Stimulated activated memory B cell treated with anti-CD40 and anti-IgM and Interleukin-4, amounts not matched to agents 10 μg/mL and 1 μg/mL and 100 μg/mL, for 72 hours (primary cell): ENCODE results near the gene FCAR.
"Not testable (repeated sequence)": the region's sequence is repeated elsewhere in the genome, so short reads cannot be mapped to it uniquely, and the experiment has no call there.

Source experiments
- ATAC-seq: fragments of 150-1000 bp; cut with Tn5 transposase; 2 replicates; pipeline ENCODE4 v1.10.0; 2021
- H3K27ac Mint-ChIP-seq: one replicate; pipeline ENCODE4 v1.8.0; 2022; ENCODE audit warnings: mild to moderate bottlenecking, mixed read lengths
- H3K27me3 Mint-ChIP-seq: one replicate; pipeline ENCODE4 v1.8.0; 2022; ENCODE audit warnings: mixed read lengths
- H3K36me3 Mint-ChIP-seq: one replicate; pipeline ENCODE4 v1.8.0; 2022; ENCODE audit warnings: mixed read lengths
- H3K4me1 Mint-ChIP-seq: one replicate; pipeline ENCODE4 v1.8.0; 2022; ENCODE audit warnings: mixed read lengths
- H3K4me3 Mint-ChIP-seq: one replicate; pipeline ENCODE4 v1.8.0; 2022; ENCODE audit warnings: mild to moderate bottlenecking, moderate library complexity, mixed read lengths
- H3K9me3 Mint-ChIP-seq: one replicate; pipeline ENCODE4 v1.8.0; 2022; ENCODE audit warnings: mixed read lengths

The FCAR gene

DNA sequence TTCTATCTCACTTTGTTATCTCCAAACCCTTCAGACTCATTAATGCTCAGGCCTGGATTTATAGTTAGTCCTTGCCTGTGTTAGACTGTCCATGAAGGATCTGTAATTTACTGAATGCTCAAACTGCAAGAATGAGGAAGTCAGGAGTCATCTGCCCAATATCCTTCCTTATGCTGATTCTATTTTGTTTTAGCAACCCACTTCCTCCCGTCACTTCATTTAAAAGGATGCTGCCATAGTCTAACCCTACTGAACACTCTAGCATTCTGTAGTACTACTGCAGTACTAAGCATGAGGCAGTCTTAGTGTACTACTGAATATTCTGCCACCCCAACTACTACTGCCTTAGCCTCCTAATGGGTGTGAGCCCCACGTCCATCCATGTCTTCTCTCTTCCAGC lies 1.5 kb downstream of the FCAR start:
- H3K27ac Mint-ChIP-seq, result no peak overlapping the region
- H3K4me1 Mint-ChIP-seq, result no peaks in the 10 kb centered on the region
- H3K36me3 Mint-ChIP-seq, result no peaks in the 10 kb centered on the region
- H3K4me3 Mint-ChIP-seq, result no peak overlapping the region
- ATAC-seq, result no peak
- H3K9me3 Mint-ChIP-seq, result no peaks in the 10 kb centered on the region
- H3K27me3 Mint-ChIP-seq, result peaks cover 8% of the 10 kb centered on the region

DNA sequence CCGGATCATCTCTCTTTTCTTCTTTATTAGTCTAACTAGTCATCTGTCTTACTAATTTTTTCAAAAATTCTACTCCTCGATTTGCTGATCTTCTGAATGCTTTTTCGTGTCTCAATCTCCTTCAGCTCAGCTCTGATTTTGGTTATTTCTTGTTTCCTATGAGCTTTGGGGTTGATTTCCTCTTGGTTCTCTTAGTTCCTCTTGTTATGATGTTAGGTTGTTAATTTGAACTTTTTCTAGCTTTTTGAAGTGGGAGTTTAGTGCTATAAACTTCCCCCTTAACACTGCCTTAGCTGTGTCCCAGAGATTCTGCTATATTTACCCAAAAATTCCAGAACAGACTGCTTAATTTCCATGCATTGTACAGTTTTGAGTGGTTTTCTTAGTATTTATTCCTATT lies 3.4 kb downstream of the FCAR start:
- Mint-ChIP-seq H3K27me3 (peaks cover 21% of the 10 kb centered on the region), H3K4me3 (no peak overlapping the region), H3K4me1 (no peaks in the 10 kb centered on the region), H3K27ac (no peak overlapping the region), H3K9me3 (no peaks in the 10 kb centered on the region), H3K36me3 (no peaks in the 10 kb centered on the region)
- ATAC-seq, result no peak

DNA sequence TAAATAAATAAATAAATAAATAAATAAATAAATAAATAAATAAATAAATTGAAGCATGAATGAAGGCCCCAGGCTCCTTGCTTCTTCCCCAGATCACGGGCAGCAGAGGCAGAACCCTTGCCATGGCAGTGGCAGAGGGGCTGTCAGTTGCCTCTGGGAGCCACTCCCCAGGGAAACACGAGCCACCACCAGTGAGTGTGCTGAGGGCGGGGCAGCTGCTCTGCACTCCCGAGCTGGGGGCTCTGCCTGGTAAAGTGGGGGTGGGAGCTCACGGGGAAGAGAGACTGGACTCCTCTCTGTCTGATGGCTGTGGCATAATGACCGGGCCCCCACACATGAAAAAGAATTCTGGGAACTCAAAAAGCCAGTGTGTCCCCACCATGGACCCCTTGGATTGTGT lies 7.8 kb downstream of the FCAR start:
- H3K9me3 Mint-ChIP-seq, result no peaks in the 10 kb centered on the region
- peaks cover 21% of the 10 kb centered on the region for H3K27me3 Mint-ChIP-seq
- H3K27ac Mint-ChIP-seq, result no peak overlapping the region
- no peaks in the 10 kb centered on the region for H3K36me3 Mint-ChIP-seq
- H3K4me3 Mint-ChIP-seq, result no peak overlapping the region
- no peak for ATAC-seq
- H3K4me1 Mint-ChIP-seq, result no peaks in the 10 kb centered on the region

DNA sequence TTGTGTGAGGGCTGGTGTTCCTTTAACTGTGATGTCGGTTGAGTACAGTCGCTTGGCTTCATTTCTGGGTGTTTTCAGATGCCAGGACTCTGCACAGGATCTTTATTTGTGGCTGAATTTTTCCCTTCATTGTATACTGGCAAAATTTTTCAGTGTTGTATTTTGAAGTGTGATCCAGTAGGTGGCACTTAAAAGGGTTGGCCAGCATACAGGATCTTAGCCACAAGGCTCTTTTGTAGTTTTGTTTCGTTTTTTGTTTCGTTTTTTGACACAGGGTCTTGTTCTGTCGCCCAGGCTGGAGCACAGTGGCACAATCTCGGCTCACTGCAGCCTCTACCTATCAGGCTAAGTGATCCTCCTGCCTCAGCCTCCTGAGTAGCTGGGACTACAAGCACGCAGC lies 8.7 kb downstream of the FCAR start:
- no peak for ATAC-seq
- Mint-ChIP-seq H3K36me3 (no peaks in the 10 kb centered on the region), H3K4me3 (no peak overlapping the region), H3K27me3 (peaks cover 21% of the 10 kb centered on the region), H3K4me1 (no peaks in the 10 kb centered on the region), H3K9me3 (no peaks in the 10 kb centered on the region), H3K27ac (no peak overlapping the region)

DNA sequence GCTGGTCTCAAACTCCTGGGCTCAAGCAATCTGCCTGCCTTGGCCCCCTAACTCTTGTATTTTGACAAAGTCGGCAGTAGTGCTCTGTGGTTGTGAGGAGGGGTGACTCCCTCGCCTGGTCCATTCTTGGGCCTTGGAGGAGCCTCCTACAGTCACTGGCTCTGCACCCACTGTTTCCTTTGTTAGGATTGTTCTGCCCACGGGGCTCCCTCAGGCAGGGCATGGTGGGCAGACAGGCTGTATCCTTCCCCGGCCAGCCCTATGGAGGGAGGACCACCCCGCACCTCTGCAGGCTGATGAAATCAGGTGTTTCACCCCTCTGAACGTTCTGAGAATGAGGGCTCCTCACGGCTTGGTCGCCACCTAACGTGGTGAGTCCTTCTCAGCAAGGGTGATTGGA lies 9.2 kb downstream of the FCAR start:
- Mint-ChIP-seq H3K9me3 (no peaks in the 10 kb centered on the region), H3K27me3 (peaks cover 21% of the 10 kb centered on the region), H3K36me3 (no peaks in the 10 kb centered on the region), H3K4me3 (no peak overlapping the region), H3K27ac (no peak overlapping the region), H3K4me1 (no peaks in the 10 kb centered on the region)
- ATAC-seq, result no peak

DNA sequence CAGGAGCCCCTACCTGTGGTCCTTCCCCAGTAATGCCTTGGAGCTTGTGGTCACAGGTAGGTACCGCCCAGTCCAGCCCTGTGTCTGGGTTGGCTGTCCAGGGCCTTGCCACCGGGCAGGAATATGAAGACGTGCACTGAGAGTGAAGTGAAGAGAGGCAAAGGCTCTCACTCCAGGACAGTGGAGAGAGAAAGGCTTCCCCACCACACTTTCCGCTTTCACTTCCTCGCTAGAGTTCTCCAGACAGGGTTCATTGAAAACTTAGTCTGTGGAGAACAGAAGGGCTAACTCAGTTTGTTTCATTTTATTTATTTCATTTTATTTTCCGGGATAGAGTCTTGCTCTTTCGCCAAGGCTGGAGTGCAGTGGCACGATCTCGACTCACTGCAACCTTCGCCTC lies 14.2 kb downstream of the FCAR start:
- Mint-ChIP-seq H3K27ac (no peak overlapping the region), H3K36me3 (no peaks in the 10 kb centered on the region), H3K4me3 (no peak overlapping the region), H3K4me1 (no peaks in the 10 kb centered on the region), H3K9me3 (no peaks in the 10 kb centered on the region), H3K27me3 (no peaks in the 10 kb centered on the region)
- no peak for ATAC-seq

DNA sequence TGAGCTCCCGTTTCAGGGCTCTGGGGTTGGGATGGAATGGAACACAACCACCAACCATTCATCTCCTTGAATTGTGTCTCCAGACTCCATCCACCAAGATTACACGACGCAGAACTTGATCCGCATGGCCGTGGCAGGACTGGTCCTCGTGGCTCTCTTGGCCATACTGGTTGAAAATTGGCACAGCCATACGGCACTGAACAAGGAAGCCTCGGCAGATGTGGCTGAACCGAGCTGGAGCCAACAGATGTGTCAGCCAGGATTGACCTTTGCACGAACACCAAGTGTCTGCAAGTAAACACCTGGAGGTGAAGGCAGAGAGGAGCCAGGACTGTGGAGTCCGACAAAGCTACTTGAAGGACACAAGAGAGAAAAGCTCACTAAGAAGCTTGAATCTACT lies 15.5 kb downstream of the FCAR start:
- H3K27me3 Mint-ChIP-seq, result peaks cover 7% of the 10 kb centered on the region
- H3K36me3 Mint-ChIP-seq, result no peaks in the 10 kb centered on the region
- H3K9me3 Mint-ChIP-seq, result no peaks in the 10 kb centered on the region
- no peak overlapping the region for H3K4me3 Mint-ChIP-seq
- ATAC-seq, result no peak
- no peak overlapping the region for H3K27ac Mint-ChIP-seq
- no peaks in the 10 kb centered on the region for H3K4me1 Mint-ChIP-seq

DNA sequence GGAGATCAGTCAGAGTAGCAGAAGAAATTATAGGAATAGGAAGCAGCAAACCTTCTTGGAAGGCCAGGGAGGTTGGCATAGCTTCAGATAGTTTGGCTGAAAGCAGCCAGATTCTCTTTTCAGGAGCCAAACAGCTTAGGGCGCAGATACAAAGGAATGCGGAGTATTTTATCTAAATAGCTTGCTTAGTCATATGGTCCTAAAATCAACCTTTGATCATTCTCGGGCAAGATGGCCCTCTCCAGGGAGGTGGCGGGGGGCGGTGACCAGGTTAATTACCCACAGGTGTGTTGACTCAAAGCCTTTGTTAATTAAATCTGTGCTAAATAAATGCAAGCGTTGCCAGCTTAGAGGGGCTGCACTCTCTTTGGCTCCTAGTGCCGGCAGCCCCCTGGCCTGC lies 19.4 kb downstream of the FCAR start:
- H3K36me3 Mint-ChIP-seq, result no peaks in the 10 kb centered on the region
- ATAC-seq, result no peak
- no peak overlapping the region for H3K27ac Mint-ChIP-seq
- H3K4me1 Mint-ChIP-seq, result no peaks in the 10 kb centered on the region
- peaks cover 41% of the 10 kb centered on the region for H3K27me3 Mint-ChIP-seq
- no peaks in the 10 kb centered on the region for H3K9me3 Mint-ChIP-seq
- H3K4me3 Mint-ChIP-seq, result no peak overlapping the region

DNA sequence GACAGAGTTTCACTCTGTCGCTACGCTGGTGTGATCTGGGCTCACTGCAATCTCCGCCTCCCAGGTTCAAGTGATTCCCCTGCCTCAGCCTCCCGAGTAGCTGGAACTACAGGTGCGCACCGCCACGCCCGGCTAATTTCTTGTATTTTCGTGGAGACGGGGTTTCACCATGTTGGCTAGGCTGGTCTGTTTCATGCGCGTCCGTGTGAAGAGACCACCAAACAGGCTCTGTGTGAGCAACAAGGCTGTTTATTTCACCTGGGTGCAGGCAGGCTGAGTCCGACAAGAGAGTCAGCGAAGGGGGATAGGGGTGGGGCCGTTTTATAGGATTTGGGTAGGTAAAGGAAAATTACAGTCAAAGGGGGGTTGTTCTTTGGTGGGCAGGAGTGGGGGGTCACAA lies 20.1 kb downstream of the FCAR start:
- H3K4me3 Mint-ChIP-seq, H3K27ac Mint-ChIP-seq, ATAC-seq, H3K36me3 Mint-ChIP-seq, H3K4me1 Mint-ChIP-seq, H3K9me3 Mint-ChIP-seq: not testable (repeated sequence)
- H3K27me3 Mint-ChIP-seq, result peaks cover 48% of the 10 kb centered on the region

DNA sequence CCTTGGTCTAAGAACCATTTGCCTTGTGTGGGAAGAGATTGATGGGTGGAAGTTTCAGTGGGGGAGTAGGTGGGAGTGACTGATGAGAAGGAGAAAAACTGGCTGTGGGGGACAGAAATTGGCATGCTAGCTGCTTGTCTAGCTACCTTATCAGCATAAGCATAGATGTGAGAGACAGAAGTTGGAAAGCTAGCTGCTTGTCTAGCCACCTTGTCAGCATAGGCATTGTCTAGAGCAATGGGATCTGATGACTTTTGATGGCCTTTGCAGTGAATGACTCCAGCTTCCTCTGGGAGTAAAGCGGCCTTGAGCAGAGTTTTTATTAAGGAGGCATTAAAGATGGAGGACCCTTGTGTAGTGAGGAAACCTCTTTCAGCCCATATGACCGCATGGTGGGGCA lies 22.0 kb downstream of the FCAR start:
- H3K36me3 Mint-ChIP-seq, result no peaks in the 10 kb centered on the region
- H3K27me3 Mint-ChIP-seq, result peaks cover 62% of the 10 kb centered on the region
- no peak for ATAC-seq
- H3K9me3 Mint-ChIP-seq, result peaks cover 8% of the 10 kb centered on the region
- no peaks in the 10 kb centered on the region for H3K4me1 Mint-ChIP-seq
- no peak overlapping the region for H3K4me3 Mint-ChIP-seq
- H3K27ac Mint-ChIP-seq, result no peak overlapping the region

DNA sequence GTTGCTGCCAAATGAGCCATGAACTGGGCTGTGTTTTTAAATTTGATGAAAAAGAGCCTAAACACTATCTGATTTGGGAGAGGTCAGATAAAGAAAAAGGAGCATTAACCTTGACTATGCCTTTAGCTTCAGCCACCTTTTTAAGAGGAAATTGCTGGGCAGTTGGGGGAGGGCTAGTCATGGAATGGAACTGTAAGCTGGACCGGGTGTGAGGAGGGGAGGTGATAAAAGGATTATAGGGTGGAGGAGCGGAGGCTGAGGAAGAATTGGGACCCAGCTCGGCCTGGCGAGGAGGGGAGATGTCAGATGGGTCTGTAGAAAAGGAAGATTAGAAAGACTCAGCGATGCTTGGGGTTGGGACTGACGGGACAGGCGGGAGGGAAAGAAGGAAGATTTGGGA lies 24.6 kb downstream of the FCAR start:
- H3K27me3 Mint-ChIP-seq, result peaks cover 62% of the 10 kb centered on the region
- H3K27ac Mint-ChIP-seq, H3K4me1 Mint-ChIP-seq, H3K9me3 Mint-ChIP-seq, H3K36me3 Mint-ChIP-seq, ATAC-seq, H3K4me3 Mint-ChIP-seq: not testable (repeated sequence)

DNA sequence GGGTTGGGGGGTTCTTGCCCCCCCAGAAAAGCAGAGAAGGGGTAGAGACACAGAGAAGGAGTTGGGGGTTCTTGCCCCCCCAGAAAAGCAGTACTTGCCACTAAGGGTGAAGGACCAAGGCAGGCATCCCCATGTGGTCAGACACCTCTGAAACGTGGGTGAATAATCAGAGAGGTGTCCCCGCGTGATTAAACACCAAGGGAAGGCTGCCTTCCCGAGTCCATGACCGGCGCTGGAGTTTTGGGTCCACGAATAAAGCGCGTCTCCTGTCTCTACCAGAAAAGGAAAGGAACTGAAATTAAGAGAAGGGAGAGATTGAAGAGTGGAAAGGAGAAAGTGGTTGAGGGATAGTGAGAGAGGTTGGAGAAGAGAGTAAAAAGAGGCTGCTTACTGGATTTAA lies 25.6 kb downstream of the FCAR start:
- not testable (repeated sequence) for ATAC-seq, H3K9me3 Mint-ChIP-seq, H3K36me3 Mint-ChIP-seq, H3K4me1 Mint-ChIP-seq, H3K4me3 Mint-ChIP-seq, H3K27ac Mint-ChIP-seq
- H3K27me3 Mint-ChIP-seq, result peaks cover 54% of the 10 kb centered on the region

DNA sequence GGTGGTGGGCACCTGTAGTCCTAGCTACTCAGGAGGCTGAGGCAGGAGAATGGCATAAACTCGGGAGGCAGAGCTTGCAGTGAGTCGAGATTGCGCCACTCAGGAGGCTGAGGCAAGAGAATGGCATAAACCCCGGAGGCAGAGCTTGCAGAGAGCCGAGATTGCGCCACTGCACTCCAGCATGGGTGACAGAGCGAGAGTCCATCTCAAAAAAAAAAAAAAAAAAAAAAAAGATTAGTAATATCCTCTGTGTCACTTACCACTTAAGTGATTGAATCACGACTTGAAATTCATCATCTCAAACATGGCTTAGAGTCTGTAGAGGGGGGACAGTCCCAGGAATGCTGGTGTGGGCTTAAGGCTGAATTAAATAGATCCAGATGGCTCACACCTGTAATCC lies 27.1 kb downstream of the FCAR start:
- H3K4me3 Mint-ChIP-seq, ATAC-seq, H3K4me1 Mint-ChIP-seq, H3K36me3 Mint-ChIP-seq, H3K9me3 Mint-ChIP-seq, H3K27ac Mint-ChIP-seq: not testable (repeated sequence)
- peaks cover 40% of the 10 kb centered on the region for H3K27me3 Mint-ChIP-seq

DNA sequence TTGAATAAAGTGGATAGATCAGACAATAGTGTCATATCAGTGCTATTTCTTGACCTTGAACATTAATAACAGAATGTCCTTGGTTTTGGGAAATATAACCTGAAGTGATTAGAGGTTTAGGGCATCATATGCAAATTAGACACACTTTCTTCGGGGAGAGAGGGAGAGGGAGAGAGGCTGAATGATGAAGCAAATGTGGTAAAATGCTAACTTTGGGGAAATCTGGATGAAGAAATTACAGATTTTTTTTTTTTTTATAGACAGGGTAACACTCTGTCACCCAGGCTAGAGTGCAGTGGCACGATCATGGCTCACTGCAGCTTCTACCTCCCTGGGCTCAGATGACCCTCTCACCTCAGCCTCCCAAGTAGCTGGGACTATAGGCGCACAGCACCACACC lies 28.0 kb downstream of the FCAR start:
- Mint-ChIP-seq H3K4me3 (no peak overlapping the region), H3K27ac (no peak overlapping the region), H3K36me3 (no peaks in the 10 kb centered on the region), H3K27me3 (peaks cover 31% of the 10 kb centered on the region), H3K4me1 (no peaks in the 10 kb centered on the region), H3K9me3 (peaks cover 8% of the 10 kb centered on the region)
- ATAC-seq, result no peak

DNA sequence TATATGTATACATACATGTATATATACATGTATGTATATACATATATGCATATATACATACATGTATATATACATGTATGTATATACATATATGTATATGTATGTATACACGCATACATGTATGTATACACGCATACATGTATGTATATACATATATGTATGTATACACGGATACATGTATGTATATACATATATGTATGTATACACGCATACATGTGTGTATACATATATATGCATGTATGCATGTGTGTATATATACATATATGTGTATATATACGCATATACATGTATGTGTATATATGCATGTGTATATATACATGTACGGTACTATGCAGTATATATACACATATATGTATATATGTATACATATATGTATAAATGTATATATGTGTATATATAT lies 29.3 kb downstream of the FCAR start:
- Mint-ChIP-seq H3K9me3 (peaks cover 8% of the 10 kb centered on the region), H3K27me3 (peaks cover 22% of the 10 kb centered on the region), H3K4me1 (no peaks in the 10 kb centered on the region), H3K36me3 (no peaks in the 10 kb centered on the region), H3K27ac (no peak overlapping the region), H3K4me3 (no peak overlapping the region)
- ATAC-seq, result no peak

DNA sequence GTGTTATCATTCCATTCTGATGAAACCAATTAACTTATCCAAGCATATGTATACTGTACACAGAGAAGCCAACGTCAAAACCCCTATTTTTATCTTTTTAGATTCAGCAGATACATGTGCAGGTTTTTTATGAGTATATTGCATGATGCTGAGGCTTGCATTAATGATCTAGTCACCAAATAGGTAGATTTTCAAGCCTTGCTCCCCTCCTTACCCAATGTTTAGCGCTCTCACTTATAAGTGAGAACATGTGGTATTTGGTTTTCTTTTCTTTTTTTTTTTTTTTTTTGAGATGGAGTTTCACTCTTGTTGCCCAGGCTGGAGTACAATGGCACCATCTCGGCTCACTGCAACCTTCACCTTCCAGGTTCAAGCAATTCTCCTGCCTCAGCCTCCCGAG lies 30.2 kb downstream of the FCAR start:
- not testable (repeated sequence) for H3K36me3 Mint-ChIP-seq, H3K27ac Mint-ChIP-seq, H3K4me3 Mint-ChIP-seq, ATAC-seq, H3K4me1 Mint-ChIP-seq, H3K9me3 Mint-ChIP-seq
- peaks cover 12% of the 10 kb centered on the region for H3K27me3 Mint-ChIP-seq

DNA sequence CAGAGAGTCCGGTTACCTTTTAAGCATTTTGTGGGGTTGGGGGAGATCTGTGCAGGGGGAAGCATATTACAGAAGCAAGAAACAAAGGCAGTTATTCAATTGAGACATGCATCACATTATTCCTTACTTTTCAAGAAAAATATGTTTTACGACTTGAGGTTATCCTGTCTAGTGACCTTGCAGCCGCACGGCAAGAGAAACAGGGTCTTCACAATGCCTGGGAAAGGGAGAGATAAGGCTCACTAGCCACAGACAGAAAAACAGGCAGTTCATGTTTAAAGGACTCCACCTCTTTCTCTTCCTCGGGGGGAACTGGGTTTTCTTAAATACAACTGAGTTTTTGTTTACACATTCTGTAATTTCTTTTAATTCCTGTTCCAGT lies 31.4 kb downstream of the FCAR start:
- peaks cover under 1% of the 10 kb centered on the region for H3K27me3 Mint-ChIP-seq
- no peak for ATAC-seq
- H3K4me3 Mint-ChIP-seq, result no peak overlapping the region
- H3K27ac Mint-ChIP-seq, result no peak overlapping the region
- H3K36me3 Mint-ChIP-seq, result no peaks in the 10 kb centered on the region
- peaks cover 3% of the 10 kb centered on the region for H3K9me3 Mint-ChIP-seq
- no peaks in the 10 kb centered on the region for H3K4me1 Mint-ChIP-seq
